Measurements from ENCODE around the gene EIF3F.

The EIF3F gene

GRCh38 chr11:8047382-8047781 is 60.2 kb downstream of the EIF3F start:
- Histone ChIP-seq H3K9me3 (ENCODE audit: control insufficient read depth, low read depth, low read length) (no peaks in the 10 kb centered on the region), H3K36me3 (ENCODE audit: control insufficient read depth, low read depth, low read length) (no peaks in the 10 kb centered on the region), H3K27ac (ENCODE audit: low read length) (no peak overlapping the region), H3K27me3 (ENCODE audit: control insufficient read depth, insufficient read depth, low read length) (no peaks in the 10 kb centered on the region), H3K4me1 (ENCODE audit: control insufficient read depth, low read depth, low read length) (no peaks in the 10 kb centered on the region), H3K9ac (ENCODE audit: low read length) (no peak overlapping the region), H3K4me3 (ENCODE audit: low read length) (no peak overlapping the region)

- Histone ChIP-seq H3K9ac (ENCODE audit: low read length) (no peak overlapping the region), H3K27ac (ENCODE audit: low read length) (no peak overlapping the region), H3K4me3 (ENCODE audit: low read length) (no peak overlapping the region), H3K4me1 (ENCODE audit: control insufficient read depth, low read depth, low read length) (no peaks in the 10 kb centered on the region), H3K36me3 (ENCODE audit: control insufficient read depth, low read depth, low read length) (no peaks in the 10 kb centered on the region), H3K27me3 (ENCODE audit: control insufficient read depth, insufficient read depth, low read length) (no peaks in the 10 kb centered on the region), H3K9me3 (ENCODE audit: control insufficient read depth, low read depth, low read length) (no peaks in the 10 kb centered on the region)
Observed at GRCh38 chr11:8049084-8049483, 61.9 kb downstream of the EIF3F start.
